COR-L47 (cell line): ENCODE data around the gene ZNF839.
"Not testable (repeated sequence)": the region's sequence is repeated elsewhere in the genome, so short reads cannot be mapped to it uniquely, and the experiment has no call there.

Experiments
- DNase-seq: peaks from one replicate; lab custom pipeline; 2025; lab: John Stamatoyannopoulos, UW

ZNF839 gene

GRCh38 chr14:102314242-102315011, 5.1 kb upstream of the ZNF839 start:
- peak; percentile 83 for DNase-seq

GRCh38 chr14:102315121-102315520, 4.4 kb upstream of the ZNF839 start:
- DNase-seq, result no peak

GRCh38 chr14:102316338-102316742, 3.2 kb upstream of the ZNF839 start:
- peak; percentile 75 for DNase-seq

DNA sequence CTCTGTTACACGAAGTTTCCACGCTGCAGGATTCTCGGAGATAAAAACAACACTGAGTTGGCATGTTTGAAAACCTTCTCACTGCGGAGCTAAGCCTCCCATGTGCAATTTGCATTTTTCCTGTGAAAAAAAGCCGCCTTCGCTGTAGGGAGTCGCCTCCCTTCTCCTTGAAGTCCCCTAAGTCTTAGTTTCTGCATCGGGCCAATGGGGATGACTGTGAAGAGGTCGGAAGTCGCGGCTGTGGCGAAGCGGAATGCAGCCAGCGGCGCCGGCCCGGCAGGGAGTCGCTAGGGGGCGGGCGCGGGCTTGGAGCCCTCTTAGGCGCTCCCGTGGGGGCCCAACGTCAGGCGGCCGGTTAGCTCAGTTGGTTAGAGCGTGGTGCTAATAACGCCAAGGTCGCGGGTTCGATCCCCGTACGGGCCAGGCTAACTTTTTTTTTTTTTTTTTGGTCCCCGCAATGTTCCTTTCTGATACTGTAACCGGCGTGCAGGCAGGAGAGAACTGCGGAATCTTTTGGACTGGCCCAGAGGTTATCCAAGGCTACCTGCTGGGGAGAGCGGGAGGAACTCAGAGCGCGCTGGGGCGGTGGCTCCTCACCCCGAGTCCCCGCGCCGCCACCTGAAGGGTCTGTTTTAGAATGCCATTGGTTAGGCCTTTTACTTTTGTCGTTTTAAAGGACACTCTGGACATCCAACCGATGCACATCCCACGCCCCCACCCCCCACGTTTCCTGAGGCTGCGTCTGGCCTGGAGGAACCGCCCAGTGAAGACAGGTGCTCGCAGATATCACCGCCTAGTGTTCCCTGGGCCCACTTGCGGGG, 2.6 kb upstream of the ZNF839 start:
- peak; percentile 96 for DNase-seq

DNA sequence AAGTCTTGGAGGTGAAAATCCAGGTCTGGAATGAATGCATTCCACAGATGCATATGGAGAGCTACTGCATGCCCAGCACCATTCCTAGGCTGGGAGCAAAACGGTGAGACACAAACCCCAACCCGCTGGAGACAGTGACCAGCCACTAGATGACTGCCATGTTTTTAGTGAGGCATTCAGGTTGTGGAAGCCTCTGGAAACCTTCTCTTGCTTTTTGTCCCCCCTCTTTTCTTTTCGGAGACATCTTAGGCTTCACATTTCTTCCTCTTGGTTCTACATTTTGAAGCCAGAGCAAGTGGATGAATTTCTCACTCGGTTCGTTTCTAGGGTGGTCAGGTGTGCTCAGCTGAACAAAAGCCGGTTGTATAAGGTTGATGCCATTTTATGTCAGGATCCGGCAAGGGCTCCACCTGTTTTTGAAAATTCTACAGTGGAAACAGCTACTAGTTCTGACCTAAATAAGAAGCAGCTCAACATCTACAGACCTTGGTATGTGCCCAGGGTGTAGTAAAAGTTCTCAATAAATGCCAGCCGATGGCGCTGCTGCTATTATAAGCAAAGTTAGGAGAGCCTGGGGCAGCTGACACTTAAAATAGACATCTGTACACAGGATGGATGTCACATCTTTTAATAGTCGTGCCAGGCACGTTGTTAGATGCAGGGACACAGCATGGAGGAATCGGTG, 1.8 kb upstream of the ZNF839 start:
- DNase-seq, result peak; percentile 35

- DNase-seq, result no peak
These were observed 717 bp upstream of the ZNF839 start for GRCh38 chr14:102318781-102319276.

GRCh38 chr14:102320033-102320660, 601 bp downstream of the ZNF839 start:
- peak; percentile 53 for DNase-seq

DNA sequence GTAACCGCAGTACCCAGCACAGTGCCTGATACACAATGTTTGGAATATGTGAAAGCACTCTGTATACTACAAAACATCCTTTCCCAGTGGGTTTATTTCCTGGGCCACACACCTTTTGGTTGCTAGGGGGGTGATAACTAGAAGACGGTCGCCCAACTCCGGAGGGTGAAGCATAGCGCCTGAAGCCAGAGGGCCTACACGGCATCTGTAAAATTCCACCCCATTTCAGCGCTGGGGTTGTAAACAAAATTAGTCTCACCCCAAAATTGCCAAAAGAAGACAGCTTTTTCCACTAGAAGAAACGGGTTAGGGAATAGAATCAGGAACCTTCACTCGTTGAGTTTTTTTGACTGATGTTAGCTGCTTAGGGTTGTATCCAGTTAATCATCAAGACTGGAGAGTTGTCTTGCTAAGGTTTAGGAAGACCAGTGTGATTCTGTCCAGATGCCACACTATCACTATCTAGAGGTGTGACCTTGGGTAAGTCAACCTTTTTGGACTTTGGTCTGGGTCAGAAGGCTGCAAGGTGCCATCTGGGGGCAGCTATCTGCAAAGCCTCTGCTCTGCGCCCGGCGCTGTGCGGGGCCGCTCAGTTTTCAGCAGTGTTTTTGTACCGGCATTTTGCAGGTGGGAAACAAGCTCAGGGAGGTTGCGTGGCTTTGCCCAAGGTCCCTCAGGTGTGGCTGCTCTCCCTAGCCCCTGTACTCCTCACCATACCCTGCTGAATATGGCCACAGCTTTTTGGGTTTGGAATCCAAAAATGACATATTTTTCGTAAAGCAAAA, 1.3 kb downstream of the ZNF839 start:
- DNase-seq, result no peak

DNA sequence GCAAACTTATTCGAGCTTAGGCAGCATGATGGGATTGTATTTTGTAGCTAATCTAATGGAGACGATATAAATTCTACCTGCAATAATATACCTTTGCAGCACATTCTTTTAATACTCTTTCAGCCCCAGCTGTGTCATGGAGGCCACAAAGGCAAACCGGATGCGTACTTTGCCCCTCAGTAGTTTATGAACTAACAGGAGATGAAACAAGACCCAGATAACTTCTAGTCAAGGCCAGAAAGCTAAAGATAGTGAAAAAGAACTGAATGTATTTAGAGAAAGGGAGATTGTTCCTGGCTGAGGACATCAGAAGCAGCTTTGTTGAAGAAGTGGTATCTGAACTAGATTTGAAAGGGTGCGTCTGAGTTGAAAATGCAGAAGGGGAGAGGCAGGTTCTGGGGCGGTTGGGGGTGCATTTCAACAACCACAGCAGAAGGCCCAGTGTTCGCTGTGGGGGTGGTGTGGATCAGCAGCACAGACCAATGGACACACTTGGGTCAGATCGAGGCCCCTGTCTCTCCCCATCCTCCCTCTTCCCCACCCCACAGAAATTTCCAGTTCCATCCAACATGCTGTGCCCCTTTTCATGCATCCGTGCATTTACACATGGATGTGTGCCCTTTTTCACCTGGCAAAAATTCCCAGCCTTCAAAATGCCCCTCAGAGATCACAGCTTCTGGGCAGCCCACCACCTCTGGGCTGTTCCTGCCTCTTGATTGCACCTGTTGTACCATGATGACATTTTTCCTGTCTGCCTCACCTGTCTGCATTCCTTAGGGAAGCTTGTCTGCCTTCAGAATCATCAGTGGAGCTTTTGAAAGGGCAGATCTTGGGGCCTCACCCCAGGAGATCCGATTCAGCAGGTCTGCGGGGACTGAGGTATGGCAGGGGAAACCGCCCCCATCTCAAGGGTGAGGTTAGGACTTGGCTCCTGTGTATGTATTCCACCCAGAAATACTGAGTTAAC, 2.2 kb downstream of the ZNF839 start:
- DNase-seq, result no peak

GRCh38 chr14:102323102-102323501, 3.6 kb downstream of the ZNF839 start:
- DNase-seq, result peak; percentile 84

DNA sequence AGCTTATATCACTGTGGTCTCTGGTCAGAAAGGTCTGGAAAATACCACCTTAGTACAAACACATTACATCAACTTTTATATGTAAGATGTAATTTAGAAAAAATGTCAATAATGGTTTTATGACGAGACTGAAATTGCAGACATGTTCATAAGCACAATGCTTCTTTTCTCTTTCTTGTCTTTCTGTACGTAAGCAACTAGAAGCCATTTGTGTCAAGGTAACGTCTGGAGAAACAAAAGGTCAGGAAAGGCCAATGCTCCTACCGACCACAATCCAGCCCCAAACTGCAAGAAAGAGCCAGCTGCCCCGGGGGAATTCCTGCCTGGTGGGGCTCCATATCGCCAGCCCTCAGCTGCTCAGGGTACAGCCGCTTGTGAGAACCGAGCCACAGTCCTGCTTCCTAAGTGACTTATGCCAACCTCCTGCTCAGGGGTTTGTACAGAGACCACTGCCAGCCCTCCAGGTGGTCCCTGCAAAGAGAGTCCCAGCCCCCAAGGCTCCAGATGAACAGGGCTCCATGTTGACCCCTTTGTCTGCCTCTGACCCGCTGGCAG, 6.3 kb downstream of the ZNF839 start:
- no peak for DNase-seq

DNA sequence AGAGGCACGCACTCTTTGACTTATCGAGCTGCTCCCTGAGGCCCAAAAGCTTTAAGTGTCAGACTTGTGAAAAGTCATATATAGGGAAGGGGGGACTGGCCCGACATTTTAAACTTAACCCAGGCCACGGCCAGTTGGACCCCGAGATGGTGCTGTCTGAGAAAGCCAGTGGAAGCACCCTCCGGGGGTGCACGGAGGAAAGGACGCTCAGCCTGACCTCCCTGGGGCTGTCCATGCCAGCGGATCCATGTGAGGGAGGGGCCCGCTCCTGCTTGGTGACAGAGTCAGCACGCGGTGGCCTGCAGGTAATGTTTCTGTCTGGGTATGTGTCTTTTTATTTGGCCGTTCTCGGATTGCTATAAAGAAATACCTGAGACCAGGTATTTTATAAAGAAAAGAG, 7.0 kb downstream of the ZNF839 start:
- DNase-seq, result no peak

- DNase-seq, result not testable (repeated sequence)
These were observed 9.8 kb downstream of the ZNF839 start for GRCh38 chr14:102329381-102329780.

- no peak for DNase-seq
These were observed 11.3 kb downstream of the ZNF839 start for GRCh38 chr14:102330806-102331205.

DNA sequence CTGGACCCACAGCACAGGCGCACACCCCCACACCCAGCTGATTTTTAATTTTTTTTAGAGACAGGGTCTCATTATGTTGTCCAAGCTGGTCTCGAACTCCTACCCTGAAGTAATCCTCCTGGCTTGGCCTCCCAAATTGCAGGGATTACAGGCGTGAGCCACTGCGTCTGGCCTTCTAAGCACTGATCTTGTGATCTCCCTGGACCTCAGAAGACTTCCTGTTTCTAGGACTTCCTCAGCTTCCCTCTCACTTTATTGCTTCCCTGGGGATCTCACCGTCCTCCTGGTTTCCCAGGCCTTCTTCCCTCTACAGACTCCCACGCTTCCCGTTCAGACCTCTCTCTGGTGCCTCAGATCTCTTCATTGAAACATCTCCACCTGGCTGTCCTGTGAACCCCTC, 13.8 kb downstream of the ZNF839 start:
- no peak for DNase-seq

GRCh38 chr14:102333795-102334705, 14.5 kb downstream of the ZNF839 start:
- DNase-seq, result no peak

- no peak for DNase-seq
These were observed 15.6 kb downstream of the ZNF839 start for GRCh38 chr14:102335163-102335562.

DNA sequence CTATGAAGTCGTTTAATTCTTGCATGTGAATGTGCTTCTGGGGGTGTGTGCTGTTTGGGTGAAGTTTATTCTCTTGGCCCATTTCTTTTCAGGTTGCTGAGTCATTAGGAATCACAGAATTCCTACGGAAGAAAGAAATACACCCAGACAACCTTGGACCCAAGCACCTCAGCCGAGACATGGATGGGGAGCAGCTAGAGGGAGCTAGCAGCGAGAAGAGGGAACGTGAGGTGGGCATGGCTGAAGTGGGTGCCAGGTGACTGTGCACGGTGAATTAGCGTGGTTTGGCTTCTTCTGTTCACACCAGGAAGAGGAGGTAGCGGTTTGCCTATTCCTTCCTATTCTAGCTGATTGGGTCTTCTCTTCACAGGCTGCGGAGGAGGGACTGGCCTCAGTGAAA, 19.2 kb downstream of the ZNF839 start:
- DNase-seq, result no peak

DNA sequence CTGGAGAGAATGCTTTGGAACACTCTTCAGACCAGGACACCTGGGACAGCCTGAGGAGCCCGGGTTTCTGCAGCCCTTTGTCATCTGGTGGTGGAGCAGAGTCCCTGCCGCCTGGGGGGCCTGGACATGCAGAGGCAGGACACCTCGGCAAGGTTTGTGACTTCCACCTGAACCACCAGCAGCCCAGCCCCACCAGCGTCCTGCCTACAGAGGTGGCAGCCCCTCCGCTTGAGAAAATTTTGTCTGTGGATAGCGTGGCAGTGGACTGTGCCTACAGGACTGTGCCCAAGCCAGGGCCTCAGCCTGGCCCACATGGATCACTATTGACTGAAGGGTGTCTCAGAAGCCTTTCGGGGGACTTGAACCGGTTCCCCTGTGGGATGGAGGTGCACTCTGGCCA, 22.0 kb downstream of the ZNF839 start:
- no peak for DNase-seq
